GM20431 (cell line): ENCODE results near the gene PLEKHF1.
"Not testable (repeated sequence)": the region's sequence is repeated elsewhere in the genome, so short reads cannot be mapped to it uniquely, and the experiment has no call there.

Experiments used
- in situ Hi-C: fragments of 300-500 bp; cut with MseI, MboI; formaldehyde crosslinking; loops from one replicate; pipeline ENCODE4 v1.15.0; 2020; ENCODE audit warnings: low sequenced_read_pairs; ENCODE audit not compliant: unreplicated experiment

Gene PLEKHF1, protein sequence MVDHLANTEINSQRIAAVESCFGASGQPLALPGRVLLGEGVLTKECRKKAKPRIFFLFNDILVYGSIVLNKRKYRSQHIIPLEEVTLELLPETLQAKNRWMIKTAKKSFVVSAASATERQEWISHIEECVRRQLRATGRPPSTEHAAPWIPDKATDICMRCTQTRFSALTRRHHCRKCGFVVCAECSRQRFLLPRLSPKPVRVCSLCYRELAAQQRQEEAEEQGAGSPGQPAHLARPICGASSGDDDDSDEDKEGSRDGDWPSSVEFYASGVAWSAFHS

DNA sequence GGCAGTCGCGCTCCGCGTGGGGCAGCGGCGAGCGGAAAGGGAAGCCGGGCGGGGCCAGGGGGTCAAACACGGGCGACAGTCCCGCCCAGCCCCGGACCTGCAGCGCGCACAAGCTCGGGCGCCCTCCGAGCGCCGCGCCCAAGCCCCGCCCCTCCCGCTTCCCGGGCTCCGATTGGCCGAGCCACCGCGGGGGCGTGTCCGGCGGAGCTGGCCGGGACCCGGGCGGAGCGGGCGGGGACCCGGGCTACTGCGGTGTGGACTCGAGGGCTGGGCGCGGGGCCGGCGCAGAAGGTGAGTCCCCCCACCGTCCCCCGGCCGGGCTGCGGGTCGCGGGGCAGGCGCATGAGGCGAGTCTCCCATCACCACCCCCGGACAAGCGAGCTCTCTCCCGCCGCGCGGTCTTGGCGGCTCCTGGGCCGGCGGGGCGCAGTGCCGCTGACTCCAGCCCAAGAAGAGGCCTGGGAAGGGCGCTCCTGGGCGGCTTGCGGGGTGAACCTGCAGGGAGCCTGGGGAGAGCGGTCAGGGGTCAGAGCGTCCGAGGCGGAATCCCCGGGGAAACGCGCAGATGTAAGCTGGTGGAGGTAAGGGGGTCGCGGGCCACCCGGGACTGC is at the start of gene PLEKHF1:
PLEKHF1 (plus strand) TSS at position 247 of the 611 bp plus-strand sequence. CDS start 8,379 bp downstream, outside the sequence.
- in situ Hi-C loops, result no loop called here

DNA sequence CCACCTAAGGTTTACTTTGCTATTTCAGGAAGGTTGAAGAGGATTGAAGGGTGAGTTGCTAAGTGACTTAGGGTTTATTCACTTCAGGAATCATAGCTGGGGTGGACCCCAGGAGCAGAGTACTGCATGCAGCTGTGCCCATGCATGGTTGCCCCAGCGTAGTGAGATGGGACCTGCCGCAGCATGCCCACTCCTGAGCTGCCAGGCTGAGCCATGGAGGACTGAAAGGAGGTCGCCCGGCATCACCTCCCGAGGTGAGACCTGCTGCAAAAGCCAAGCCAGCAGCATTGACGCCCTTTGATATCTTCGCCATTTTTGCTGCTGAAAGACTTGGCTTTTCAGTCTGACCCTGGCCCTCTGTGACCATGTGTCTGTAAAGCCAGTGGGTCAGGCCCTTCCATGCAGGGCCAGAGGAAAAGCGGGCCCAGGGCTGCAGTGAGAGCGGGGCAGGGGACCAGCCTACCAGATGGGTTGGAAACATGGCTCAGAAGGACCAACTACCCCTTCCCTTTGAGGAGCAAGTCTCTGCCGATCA is 49.3 kb upstream of the PLEKHF1 start:
- in situ Hi-C loops, result no loop called here

DNA sequence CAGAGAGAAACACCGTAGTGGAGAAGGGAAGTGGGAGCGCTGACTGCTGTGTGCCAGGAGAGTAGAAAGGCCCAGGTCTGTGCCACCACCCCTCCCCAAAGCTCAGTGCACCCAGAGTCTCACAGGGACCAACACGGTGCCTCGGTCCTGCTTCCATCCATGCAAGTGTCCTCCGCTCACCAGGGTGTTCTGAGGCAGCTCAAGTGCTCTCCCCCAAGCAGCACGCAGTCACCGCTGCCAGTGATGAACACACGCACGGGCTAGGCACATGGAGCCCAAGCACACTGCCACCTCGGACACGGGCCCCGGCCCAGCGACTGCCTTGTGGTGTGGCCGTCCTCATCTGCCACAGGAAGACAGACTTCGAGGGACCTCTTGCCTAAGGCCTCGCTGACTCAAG is 48.7 kb upstream of the PLEKHF1 start:
- in situ Hi-C loops, result no loop called here

DNA sequence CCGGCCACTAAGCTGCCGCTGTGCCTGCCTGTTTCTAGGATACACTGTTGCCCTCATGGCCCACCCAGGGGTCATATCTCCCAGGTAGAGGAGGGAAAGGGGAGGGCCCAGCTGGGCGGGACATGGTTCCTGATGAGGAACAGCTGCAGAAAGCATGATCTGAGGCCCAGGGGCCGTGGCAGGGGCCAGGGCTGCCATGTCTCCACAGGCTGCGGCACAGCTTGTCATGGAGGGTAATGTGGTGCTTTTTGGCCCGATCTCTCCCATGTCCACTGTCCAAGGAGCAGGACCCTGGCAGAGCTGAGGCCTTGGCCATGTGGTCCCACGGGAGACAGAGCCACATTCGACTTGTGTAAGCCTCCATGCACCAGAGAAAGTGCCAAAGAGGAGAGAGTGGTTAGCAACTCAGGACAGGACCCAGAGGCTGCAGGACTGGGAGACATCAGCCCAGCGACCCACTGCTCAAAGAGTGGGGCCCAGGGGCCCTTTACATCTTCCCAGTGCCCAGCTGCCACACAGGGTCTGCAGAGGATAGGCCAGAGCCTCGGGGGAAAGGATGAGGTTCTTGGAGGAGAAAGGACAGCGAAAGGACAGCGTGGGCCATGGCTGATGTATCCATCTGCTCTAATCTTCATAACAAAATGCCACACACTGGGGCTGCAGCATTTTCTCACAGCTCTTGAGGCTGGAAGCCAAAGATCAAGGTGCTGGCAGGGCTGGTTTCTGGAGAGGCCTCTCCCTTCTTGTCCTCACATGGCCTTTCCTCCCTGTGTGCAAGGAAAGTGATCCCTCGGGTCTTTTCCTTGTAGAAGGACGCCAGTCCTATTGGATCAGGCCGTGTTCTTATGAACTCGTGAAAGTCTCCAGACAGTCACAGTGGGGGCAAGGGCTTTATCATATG is 47.6 kb upstream of the PLEKHF1 start:
- in situ Hi-C loops, result no loop called here

DNA sequence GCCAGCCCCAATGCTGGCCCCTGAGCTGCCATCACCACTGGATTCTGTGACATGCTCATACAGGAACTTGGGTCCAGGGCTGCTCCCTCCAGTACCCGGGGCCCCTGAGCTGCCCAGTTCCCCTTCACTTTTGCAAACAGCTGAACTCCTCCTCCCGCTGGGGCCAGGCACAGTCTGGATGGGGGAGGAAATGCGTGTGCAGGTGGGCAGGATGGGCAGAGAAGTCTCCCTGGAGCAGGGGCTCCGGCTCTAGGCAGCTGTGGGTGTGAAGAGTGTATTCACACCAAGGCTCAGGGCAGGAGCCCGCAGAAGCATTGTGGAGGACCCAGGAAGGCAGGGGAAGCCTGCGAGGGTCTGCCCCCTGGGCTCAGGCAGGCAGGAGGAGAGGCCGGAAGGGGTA is 46.8 kb upstream of the PLEKHF1 start:
- in situ Hi-C loops, result no loop called here

DNA sequence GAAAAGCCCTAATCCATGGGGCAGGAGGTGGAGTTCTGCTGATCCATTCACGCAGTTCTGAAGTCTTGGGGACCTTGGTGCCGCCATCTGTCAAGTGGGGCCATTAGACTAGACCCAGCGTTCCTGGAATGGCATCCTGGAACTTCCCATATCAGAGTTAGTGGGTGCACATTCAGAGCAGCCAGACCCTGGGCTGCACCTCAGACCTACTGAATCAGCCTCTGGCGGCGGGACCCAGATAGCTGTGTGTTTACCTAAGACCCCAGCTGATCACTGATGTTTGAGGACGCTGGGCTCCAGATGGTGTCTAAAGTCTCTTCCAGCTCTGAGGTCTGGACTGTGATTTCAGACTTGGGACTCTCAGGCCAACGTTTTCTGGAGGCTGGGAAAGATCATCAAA is 46.4 kb upstream of the PLEKHF1 start:
- in situ Hi-C loops, result no loop called here

DNA sequence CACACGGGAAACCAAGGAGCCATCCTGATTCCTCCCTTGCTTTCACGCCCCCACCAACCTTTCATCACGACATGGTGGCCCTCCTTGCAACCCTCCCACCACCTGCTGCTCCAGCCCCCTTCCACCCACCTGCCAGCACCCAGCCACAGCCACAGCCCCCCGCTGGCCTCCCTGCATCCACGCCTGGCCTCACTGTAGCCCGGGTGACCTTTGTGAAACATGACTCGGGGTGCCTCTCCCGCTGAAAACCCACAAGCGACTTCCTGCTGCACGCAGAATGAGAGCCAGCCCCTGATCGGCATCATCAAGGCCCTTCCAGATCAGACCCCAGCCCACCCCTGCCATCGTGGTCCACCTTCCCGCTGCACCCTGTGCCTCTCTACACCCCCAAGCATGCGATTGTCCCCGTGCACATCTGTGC is 44.3 kb upstream of the PLEKHF1 start:
- in situ Hi-C loops, result no loop called here

DNA sequence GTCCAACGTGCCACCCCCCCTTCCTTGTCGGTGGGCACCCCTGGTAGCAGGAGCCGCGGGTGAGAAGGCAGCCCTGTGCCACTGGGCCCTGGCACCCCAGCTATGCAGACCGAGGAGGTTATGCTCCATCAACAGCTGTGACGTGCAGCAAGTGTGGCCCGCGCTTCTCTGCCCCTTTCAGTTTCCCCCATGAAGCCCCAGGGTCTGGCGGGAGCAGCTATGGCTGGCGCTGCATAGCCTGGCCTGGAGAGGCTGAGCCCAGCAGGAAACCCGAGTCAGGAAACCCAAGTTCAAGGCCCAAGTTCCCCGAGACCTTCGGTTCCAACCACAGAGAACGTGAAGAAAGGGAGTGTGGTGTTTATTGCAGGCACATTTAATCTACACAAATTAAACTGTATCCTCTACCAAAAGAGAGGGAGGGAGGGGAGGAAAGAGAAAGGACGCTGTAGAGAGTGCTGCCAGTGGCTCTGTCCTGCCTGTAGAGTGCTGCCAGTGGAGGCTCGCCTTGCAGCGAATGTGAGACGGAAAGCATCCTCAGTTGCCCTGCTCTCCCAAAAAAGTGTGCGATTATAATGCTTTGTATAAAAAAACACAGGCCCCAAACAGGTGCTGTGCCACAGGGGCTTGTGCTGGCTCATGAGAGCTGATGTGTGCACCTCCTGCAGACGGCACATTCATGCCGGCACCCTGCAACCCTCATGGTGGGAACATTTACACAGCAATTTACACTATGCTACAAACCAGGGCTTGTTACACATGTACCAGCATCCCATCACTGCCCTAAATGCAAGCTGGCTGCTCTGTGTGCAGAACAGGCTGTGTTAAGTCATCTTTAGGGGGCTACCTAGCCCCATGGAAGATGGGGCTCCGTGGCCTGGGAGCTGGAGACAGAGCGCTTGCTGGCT is 42.8 kb upstream of the PLEKHF1 start:
- in situ Hi-C loops, result no loop called here

DNA sequence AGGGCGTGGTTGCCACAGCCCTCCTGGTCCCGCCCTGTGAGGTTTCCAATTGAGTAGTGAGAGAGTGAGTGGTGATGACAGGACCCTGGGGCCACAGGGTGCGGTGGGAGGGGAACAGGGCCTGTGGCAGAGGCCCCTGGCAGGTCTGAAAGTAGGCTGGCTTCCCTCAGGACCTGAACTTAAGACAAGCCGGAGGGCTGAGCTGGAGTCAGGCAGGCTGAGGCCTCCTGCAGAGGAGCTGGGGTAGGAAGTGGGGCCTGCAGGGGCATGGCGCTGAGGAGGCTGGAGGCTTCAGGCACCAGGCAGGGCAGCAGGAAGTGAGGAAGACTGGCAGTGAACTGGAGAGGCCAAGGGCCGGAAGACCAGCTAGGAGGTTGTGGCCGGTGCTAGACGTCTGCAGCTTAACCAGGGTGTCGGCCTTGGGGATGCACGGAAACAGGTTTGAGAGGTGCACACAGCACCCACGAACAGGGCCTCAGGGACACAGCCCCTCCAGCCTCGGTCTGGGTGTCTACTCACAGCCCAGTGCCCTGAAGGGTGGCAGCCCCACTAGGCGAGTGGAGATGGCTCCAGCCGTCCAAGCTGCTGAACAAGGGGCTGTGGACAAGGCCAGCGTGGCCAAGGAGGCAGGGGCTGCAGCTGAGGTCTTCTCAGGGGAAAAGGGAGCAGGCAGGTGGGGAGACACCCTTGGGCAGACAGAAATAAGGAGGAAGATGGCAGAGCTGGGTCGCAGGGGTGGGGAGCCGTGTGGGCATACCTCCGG is 41.4 kb upstream of the PLEKHF1 start:
- in situ Hi-C loops, result no loop called here

DNA sequence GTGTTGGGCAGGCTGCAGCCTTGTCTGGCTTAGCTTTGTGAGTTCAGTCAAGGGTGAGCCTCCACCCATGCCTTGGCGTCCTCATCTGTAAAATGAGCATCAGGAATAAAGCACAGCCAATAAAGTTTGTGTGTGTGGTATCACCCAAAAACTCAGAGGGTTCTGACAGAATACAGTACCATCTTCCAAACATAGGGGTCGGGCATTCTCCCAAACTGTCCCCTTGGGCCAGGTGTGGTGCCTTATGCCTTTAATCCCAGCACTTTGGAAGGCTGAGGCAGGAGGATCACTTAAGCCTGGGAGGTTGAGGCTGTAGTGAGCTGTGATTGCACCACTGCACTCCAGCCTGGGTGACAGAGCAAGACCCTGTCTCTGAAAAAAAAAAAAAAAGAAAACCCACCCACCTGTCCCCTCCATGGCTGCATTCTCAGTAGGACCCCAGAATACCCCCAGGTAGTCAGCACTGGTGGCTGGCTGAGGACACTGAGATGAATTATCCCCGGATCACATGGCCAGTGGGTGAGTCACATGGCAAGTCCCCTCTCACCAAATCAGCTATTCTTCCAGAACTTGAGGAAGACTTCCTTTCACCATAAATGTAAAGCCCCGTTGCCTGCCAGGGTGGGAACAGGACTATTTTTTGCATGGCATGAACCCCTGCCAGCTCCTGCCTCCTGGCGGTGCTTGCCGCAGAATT is 40.6 kb upstream of the PLEKHF1 start:
- in situ Hi-C loops, result no loop called here

DNA sequence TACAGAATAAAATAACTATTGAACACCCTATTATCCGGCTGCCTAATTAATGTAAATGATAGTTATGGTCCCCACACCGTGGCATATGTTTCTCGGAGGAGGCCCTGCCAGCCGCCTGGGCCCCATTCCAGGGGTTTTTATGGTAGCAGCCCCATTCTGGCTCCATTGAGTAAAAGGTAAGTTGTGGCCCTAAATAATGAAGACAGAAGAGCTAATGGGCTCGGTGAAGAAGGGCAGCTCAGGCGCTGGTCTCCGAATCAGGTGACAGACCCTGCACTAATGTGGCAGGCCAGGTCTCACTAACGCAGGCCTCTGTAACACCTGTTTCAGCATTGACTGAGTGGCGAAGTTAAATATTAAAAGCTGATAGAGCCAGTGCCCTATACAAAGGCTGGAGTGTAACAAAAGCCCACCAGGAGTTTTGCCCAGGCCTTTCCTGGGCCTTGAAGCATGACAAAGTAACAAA is 40.0 kb upstream of the PLEKHF1 start:
- in situ Hi-C loops, result no loop called here

DNA sequence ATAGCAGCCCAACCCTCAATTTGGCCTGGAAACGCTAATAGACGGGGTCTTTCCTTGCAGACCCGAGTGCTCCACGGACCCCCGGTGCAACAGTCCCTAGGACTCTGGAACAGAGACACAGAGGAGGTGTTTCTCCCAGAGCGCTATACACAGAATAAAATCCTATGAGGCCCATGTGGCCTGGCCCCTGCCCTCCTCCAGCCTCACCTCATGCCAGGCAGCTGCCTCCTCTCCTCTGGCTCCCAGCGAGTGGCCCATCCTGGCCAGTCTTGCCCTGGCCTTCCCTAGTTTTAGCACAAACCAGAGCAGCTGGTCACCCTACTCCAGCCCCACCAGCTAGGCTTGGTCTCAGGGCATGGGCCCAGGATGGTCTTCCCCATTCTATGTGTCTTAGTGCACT is 38.9 kb upstream of the PLEKHF1 start:
- in situ Hi-C loops, result no loop called here

DNA sequence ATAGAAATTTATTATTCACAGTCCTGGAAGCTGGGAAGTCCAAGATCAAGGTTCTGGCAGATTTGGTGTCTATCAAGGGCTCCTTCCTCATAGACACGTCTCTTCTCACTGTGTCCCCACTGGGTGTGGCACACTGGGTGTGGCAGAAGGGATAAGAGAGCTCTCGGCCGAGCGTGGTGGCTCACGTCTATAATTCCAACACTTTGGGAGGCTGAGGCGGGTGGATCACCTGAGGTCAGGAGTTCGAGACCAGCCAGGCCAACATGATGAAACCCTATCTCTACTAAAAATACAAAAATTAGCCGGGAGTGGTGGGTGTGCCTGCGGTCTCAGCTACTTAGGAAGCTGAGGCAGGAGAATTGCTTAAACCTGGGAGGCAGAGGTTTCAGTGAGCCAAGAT is 38.4 kb upstream of the PLEKHF1 start:
- in situ Hi-C loops, result not testable (repeated sequence)

DNA sequence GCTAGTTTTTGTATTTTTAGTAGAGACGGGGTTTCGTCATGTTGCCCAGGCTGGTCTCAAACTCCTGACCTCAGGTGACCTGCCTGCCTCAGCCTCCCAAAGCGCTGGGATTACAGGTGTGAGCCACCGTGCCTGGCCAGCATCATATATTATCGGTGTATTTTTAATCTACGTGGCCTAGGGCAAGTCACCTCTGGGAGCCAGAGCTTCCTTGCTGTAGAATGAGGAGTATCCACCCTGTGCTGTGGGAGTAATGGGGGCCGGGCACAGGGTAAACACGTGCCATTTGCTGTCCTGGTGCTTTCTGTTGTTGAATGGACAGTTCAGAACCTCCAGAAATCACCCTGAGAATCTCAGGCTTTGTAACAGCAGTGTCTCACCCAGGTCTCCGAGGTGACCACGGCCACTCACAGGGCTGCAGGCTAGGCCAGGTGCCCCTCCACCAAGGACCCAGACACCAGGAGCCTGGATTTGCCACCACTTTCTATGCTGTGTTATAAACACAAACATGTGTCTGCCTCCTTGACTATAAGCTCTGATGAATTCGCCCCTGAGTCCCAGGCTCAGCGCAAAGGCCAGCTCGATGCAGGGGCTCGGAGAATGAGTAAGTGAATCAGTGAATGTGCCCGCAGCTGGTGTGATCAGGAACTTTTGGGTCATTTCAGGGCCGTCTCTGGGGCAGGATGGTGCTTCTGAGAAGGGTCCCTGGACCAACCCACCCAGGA is 36.4 kb upstream of the PLEKHF1 start:
- in situ Hi-C loops, result no loop called here

DNA sequence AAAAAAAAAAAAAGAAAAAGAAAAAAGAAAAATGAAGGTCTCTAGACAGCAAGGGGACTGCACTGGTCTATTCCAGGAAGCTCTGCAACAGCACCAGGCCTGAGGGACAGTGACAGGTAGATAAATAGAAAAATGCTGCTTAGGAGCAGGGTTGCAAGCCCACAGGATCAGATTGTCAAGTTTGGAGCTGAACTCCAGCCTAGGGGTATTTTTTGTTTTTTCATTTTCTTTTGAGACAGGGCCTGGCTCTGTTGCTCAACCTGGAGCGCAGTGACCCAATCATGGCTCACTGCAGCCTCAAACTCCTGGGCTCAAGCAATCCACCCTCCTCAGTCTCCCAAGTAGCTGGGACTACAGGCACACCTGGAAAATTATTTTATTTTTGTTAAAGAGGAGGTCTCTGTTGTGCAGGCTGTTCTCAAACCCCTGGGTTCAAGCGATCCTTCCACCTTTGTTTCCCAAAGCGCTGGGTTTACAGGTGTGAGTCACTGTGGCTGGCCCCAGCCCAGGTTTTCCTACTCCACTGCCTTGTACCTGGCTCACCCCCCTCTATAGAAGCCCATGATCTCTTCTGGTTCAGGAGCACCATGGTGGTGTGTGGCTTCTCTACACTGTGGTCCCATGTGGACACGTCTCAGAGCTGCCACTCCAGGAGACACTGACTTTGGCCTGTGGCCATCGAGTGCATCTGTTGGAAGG is 35.3 kb upstream of the PLEKHF1 start:
- in situ Hi-C loops, result no loop called here

DNA sequence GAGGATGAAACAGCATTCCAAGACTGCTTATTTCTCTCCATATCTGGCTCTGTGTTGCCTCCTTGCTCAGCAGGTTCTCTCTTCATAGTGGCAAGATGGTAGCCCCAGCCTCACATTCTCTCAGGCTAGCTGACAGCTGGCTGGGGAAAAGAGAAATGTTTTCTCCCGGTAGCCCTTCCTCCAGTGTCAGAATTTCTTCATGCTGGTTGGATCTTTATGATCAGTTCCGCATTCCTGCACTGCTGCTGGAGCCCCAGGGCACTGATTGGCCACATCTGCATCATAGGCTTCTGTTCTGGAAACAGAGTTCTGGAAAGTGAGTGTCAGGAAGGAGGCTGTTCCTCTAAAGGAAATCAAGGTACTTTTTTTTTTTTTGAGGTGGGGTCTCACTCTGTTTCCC is 34.6 kb upstream of the PLEKHF1 start:
- in situ Hi-C loops, result no loop called here

DNA sequence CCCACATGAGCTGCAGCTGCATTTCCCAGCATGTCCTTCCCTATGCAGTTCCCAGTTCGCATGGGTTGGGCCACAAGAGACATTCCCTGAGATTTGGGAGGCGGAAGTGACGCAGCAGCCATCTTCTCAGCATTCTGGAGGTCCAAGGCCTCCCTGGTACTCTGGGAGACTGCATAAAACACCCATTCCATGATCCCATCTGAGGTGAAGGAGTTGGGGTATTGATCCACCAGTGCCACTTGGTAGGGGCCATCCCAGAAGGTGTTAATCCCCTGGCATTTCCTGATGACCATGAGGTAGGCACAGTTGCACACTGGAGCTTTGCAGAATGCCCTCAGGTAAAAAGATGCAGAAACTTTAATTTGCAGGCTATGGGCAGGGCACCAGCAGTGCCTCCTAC is 33.8 kb upstream of the PLEKHF1 start:
- in situ Hi-C loops, result no loop called here
